ENCODE results near the gene FBLN1.

FBLN1 gene

GRCh38 chr22:45574069-45574703 is 71.5 kb downstream of the FBLN1 start:
- DNase-seq = no peak

- DNase-seq = no peak
These were observed 72.5 kb downstream of the FBLN1 start for GRCh38 chr22:45575173-45575572.

GRCh38 chr22:45575607-45576272 is 73.1 kb downstream of the FBLN1 start:
- DNase-seq = no peak

- DNase-seq = no peak
These were observed 73.6 kb downstream of the FBLN1 start for GRCh38 chr22:45576273-45576625.

GRCh38 chr22:45576730-45577464 is 74.2 kb downstream of the FBLN1 start:
- DNase-seq = no peak

GRCh38 chr22:45577746-45578523 is 75.3 kb downstream of the FBLN1 start:
- DNase-seq = peak; percentile 65

- DNase-seq = no peak
These were observed 76.0 kb downstream of the FBLN1 start for GRCh38 chr22:45578524-45579147.

- no peak for DNase-seq
These were observed 76.6 kb downstream of the FBLN1 start for GRCh38 chr22:45579306-45579705.

GRCh38 chr22:45579806-45580725 is 77.4 kb downstream of the FBLN1 start:
- DNase-seq = no peak

GRCh38 chr22:45580726-45581381 is 78.2 kb downstream of the FBLN1 start:
- no peak for DNase-seq

GRCh38 chr22:45581549-45582080 is 78.9 kb downstream of the FBLN1 start:
- no peak for DNase-seq

- no peak for DNase-seq
These were observed 79.7 kb downstream of the FBLN1 start for GRCh38 chr22:45582236-45582954.

GRCh38 chr22:45582955-45583320 is 80.3 kb downstream of the FBLN1 start:
- DNase-seq = no peak

GRCh38 chr22:45583504-45583903 is 80.8 kb downstream of the FBLN1 start:
- DNase-seq = no peak

GRCh38 chr22:45584121-45584570 is 81.5 kb downstream of the FBLN1 start:
- DNase-seq = no peak

GRCh38 chr22:45584621-45585436 is 82.1 kb downstream of the FBLN1 start:
- no peak for DNase-seq

GRCh38 chr22:45585437-45585755 is 82.7 kb downstream of the FBLN1 start:
- DNase-seq = no peak

- no peak for DNase-seq
These were observed 83.4 kb downstream of the FBLN1 start for GRCh38 chr22:45585946-45586540.
